Endometrium (tissue), 2 donors: ENCODE results near the gene CFAP20DC.

ENCODE experiments used
- FAIRE-seq: peaks from 2 replicates; lab custom pipeline; 2012; peaks lifted over from hg19 to GRCh38; lab: Jason Lieb, UNC
- donor health status: control.
- donor health status: control.

CFAP20DC gene

DNA sequence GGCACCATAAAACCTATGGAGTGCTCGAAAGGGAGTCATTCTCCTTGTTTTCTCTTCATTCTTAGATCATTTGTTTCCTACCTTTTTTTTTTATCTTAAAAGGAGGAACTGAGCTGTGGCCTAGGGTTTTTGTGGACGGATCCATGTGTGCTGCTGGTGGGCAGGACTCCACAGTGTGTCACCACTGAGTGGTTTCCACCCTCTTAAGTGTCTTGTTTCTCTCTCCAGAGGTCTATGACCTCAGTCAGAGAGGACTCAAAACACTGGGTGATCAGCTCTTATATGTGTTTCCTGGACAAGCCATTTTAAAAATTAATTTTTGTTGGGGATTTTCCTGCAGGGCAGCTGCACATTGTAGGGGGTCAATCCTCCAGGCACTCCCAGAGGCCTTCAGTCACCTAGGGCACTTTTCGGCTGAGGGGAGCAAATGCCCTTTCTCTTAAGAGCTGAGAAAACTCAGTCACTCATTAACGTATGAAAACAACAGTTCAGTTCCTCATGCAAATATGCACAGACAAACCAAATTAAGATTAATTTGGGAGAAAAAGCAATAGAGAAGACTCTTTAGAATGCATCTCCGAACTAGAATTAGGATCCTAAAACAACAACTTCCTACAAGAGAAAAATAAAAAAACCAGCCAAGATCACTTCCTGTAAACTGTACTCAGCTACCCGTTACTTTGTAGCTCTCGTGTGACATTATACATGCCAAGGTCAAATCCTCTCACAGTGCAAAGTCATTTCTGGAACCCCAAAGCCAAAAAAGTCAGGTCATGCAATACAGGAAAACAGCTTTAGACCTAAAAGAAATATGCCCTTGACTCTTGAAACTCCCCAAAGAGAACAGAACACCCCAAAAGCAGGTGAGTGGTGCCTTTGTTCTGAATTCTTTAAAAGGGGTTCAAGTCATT lies 355.6 kb downstream of the CFAP20DC start:
- no peak for FAIRE-seq

DNA sequence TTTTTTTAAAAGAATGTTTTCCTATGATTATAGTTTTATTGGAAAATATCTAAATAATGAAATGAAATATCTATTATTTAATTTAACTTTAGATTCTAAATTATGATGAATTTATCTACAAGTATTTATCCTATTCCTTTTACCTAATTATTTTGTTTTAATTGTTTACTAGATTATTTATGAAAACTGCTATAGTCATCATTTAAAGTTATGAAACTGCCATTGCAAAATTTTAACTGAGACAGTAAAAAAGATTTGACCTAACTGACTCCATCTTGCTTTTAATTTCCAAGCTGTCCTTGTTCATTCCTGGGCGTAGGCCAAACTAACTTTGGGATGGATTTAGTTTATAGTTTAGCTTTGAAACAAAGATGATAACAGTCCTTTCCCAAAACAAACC lies 357.3 kb downstream of the CFAP20DC start:
- no peak for FAIRE-seq
